Adrenal gland (tissue), 5 donors: ENCODE results near the gene ODR4.

ENCODE experiments used
- POLR2A ChIP-seq, 2 donors: fragments of 450-650 bp; IDR thresholded peaks; one replicate each; pipeline ENCODE4 v1.6.1; 2017; ENCODE audit warnings: antibody characterized with exemption in 2 of 2, mild to moderate bottlenecking in 2 of 2, moderate library complexity in 1 of 2
- TF ChIP-seq, protein P1 (sequence below), 6 experiments: fragments of 450-650 bp in 4 of 6; fragments of 200-600 bp in 2 of 6; sonication (generic) in 1 of 6; IDR thresholded peaks; 1 replicate in 5 of 6; 2 replicates in 1 of 6; pipeline versions ENCODE4 v1.5.1 to v1.8.0; 2016 to 2021; ENCODE audit warnings: antibody characterized with exemption in 6 of 6, mild to moderate bottlenecking in 2 of 6, moderate library complexity in 1 of 6
- donor health status: DM: no; HTN: no; CAD: no.

DNA sequence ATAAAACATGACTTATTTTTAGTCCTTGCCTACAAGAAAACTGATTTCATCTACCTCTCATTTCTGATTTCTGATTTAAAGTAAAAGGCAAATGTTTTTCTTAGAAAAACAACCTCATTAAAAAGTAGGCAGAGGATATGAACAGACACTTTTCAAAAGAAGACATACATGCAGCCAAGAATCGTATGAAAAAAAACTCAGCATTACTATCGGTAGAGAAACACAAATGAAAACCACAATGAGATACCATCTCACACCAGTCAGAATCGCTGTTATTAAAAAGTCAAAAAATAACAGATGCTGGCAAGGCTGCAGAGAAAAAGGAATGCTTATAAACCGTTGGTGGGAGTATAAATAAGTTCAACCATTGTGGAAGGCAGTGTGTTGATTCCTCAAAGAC lies 16.2 kb downstream of the ODR4 start:
- TF ChIP-seq, protein P1, sequence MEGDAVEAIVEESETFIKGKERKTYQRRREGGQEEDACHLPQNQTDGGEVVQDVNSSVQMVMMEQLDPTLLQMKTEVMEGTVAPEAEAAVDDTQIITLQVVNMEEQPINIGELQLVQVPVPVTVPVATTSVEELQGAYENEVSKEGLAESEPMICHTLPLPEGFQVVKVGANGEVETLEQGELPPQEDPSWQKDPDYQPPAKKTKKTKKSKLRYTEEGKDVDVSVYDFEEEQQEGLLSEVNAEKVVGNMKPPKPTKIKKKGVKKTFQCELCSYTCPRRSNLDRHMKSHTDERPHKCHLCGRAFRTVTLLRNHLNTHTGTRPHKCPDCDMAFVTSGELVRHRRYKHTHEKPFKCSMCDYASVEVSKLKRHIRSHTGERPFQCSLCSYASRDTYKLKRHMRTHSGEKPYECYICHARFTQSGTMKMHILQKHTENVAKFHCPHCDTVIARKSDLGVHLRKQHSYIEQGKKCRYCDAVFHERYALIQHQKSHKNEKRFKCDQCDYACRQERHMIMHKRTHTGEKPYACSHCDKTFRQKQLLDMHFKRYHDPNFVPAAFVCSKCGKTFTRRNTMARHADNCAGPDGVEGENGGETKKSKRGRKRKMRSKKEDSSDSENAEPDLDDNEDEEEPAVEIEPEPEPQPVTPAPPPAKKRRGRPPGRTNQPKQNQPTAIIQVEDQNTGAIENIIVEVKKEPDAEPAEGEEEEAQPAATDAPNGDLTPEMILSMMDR (IDR thresholded peaks at IDR 0.05), result no peak
- no peak for TF ChIP-seq POLR2A (IDR thresholded peaks at IDR 0.05)
